GM21576 (cell line): Measurements from ENCODE around the gene IDH1.
"Not testable (repeated sequence)": the region's sequence is repeated elsewhere in the genome, so short reads cannot be mapped to it uniquely, and the experiment has no call there.

ENCODE experiments used
- ATAC-seq: cut with Tn5 transposase; IDR thresholded peaks from one replicate; pipeline ENCODE4 v1.9.1; 2021; ENCODE audit warnings: mild to moderate bottlenecking, moderate library complexity; ENCODE audit not compliant: unreplicated experiment

Gene IDH1

DNA sequence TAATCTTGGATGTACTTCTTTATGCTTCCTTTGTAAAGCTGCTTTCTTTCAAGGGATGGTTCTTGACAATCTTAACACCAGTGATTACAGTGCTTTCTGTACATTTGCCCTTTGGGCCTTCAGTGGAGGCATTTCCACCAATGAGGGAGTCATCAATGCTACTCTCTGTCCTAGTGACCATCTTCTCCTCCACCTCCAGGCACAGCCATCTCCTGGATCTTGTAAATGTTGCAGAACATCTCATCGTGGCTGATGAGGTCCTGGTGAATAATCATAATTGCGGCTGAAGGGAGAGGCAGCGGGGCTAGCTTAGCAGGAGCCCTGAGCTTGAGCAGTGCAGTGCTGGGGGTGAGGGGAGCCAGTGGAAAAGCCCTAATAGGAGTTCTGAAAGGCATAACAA lies 32.5 kb downstream of the IDH1 start:
- ATAC-seq = no peak

DNA sequence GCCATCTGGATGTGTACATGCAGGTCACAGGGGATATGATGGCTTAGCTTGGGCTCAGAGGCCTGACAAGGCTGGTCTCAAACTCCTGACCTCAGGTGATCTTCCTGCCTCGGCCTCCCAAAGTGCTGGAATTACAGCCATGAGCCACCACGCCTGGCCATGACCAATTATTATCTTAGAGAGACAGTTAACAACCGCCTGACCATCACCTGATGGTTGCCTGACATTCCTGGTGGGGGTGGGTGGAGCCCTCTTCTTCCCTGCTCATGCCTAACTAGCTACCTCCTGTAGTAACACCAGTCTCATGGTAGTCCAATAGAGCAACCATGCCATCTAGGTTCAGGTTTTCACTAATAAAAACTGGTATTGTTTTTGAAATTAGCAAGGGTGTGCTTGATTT lies 33.0 kb downstream of the IDH1 start:
- ATAC-seq = not testable (repeated sequence)

DNA sequence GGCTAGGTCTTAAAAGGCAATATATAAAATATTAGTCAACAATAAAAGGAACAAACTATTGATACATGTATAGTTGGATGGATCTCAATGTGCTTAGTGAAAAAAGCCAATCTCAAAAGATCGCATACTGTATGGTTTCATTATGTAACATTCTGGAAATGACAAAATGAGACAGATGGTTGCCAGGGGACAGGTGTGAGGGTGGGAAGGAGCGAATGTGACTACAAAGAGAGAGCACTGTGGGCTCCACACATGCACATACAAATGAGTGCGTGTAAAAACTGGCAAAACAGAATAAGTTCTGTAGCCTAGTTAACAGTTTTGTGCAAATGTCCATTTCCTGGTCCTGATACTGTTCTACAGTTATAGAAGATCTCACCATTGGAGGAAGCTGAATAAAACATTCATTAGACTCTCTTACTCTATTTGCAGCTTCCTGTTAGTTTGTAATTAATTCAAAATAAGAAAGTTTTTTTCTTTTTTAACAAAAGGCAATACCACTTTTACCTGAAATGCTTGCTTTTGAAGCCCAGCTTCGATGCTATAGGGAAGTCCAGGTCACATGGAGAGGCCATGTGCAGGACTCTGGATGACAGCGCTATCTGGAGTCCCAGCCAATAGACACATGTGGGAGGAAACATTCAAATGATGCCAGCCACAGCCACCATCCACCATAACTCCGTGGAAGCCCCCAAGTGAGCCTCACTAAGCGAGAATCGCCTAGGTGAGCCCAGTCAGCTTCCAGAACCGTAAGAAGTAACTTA lies 44.0 kb downstream of the IDH1 start:
- ATAC-seq = no peak

DNA sequence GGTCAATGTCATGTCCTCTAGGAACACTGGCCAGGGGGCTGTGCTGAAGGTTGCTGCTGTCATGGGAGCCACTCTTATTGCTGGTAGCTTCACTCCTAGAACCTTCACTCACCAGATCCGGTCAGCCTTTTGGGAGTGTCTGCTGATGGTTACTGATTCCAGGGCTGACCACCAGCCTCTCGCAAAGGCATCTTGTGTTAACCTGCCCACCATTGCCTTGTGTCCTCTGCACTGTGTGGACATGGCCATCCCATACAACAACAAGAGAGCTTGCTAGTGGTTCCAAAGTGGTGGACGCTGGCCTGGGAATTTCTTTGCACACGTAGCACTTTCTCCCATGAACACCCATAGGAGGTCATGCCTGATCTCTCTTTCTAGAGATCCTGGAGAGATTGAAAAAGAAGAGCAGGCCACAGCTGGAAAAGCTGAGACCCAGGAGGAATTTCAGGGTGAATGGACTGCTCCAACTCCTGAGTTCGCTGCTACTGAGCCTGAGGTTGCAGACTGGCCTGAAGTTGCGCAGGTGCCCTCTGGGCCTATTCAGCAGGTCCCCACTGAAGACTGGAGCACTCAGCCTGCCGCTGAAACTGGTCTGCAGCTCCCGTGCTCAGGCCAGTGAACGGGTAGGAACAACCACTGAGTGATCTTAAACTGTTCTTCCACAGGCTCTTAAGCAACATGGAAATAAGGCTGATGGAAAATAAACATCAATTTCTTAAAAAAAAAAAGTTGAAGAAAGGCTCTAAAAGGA lies 46.4 kb downstream of the IDH1 start:
- ATAC-seq = no peak

DNA sequence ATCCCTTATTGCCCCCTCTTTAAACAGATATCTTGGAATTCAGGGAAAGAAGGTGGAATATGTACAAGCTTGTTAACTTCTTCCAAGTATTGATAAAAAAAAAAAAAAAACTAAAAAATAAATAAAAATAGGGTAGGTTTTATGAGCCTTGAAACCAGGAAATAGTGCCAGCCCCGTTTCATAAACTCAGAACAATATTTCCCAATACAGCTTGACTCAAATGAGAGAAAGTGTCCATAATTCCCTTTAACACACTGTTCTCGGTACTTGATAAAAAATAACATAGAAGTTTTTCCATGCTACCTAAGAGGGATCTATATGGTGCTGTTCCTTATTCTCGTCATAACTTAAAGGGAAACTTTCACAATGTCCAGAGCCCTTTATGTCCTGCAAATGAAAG lies 47.1 kb downstream of the IDH1 start:
- no peak for ATAC-seq

DNA sequence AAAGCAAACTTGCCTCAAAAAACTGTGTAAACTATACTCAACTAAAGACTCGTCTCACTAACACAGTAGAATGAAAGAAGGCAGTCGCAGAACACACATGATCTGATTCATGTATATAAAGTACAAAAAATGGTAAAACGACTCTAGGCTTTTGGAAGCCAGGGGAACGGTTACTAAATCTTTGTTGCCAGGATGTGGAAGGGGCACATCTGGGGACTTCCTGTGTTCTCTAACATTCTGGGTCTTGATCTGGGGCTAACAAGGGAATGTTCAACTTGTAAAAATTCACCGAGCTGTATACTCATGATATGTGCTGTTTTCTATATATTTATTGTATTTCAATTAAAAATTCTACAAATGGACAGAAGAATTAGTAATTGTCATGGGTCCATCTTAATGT lies 50.7 kb downstream of the IDH1 start:
- ATAC-seq = no peak

DNA sequence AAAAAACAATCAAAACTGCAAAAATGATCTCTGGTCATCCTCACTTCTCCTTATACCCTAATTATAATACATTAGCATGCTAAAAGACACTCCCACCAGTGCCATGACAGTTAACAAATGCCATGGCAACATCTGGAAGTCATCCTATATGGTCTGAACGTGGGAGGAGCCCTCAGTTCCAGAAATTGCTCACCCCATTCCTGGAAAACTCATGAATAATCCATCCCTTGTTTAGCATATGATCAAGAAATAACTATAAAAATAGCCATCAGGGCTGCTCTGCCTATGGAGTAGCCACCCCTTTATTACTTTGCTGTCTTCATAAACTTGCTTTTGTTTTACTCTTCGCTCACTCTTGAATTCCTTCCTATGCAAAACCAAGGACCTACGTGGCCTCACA lies 59.3 kb downstream of the IDH1 start:
- no peak for ATAC-seq

DNA sequence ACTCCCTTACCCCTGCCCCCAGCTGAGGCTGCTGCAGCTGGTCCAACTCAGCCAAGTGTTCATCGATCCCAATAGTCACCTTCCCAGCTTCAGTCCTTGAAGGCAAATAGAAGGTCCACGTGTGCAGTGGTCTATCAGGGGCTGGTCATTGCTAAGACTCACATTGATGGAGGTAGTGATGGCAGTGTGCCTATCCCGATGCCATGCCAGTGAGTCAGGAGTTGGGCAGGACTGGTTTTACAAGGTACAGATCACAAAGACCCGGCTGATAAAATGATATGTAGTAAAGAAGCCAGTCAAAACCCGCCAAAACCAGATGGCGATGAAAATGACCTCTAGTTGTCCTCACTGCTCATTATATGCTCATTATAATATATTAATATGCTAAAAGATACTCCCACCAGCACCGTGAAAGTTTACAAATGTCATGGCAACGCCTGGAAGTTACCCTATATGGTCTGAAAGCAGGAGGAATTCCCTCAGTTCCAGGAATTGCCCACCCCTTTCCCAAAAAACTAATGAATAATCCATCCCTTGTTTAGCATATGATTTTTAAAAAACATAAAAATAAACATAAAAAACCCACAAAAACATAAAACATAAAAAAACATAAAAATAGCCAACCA lies 62.1 kb downstream of the IDH1 start:
- no peak for ATAC-seq

DNA sequence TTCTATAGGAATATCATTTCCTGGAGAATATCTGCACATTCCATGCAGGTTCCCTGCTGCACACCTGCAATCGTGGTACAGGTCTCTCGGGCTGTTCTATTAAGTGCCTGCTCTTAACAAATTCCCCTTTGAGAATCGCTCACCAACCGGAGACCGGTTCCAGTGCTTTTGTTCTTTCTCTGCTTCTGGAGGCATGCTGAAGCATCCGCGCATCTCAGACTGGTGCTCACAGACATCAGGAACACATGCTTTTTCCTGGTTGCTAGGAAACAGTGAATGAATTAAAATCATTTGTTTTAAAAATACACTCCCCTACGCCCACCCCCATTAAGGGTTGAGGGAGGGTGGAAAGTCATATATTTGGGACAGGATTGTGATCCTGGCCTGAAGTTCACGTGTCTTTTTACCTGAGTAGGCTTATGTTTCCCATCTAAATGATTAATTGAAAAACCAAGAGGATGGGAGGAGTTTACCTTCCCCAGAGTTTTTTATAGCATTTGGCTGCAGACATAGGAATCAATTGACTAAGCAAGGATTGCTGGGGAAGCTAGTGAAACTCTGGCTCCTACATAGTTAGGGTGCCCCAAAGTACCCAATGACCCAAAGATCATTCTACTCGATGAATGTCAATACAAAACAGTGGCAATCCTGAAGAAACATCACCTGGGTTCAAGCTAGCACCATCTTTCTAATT lies 64.9 kb downstream of the IDH1 start, which contains the start of gene C2orf80:
Gene C2orf80 (minus strand): TSS at position 221 of the 694 bp plus-strand sequence. CDS start 3,044 bp downstream, outside the sequence.
- no peak for ATAC-seq

DNA sequence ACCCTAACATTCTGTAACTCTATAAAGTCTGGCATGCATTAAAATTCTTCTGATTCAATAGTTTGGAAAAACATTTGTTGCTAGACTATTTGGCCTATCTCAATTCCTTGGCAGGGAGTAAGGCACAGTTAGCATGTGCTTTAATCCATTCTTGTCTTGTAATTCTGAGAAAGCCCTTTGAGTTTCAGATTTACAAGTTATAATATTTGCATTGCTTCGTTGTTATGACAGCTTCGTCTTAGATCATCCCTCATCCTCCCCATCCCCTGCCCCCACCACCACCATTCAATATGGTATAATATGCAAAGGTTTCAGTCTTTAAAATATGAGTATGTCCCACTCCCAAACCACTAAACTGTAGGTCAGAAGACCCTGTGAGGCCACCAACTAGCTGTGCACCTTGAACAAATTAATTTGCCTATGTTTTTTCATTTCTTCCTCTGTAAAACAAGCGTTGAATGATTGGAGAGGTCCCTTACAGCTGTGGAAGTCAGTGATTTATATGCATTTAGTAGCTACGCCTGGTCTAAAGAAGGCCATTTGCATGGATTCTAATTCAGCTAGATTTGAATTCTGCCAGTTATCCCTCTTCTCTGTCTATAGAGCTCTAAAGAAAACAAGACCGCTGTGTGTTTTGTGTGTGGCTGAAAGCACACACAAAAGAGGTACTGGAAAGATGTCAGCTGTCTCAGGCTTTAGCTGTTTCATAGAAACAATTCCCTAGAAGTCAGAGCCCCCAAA lies 65.6 kb downstream of the IDH1 start:
- ATAC-seq = no peak

DNA sequence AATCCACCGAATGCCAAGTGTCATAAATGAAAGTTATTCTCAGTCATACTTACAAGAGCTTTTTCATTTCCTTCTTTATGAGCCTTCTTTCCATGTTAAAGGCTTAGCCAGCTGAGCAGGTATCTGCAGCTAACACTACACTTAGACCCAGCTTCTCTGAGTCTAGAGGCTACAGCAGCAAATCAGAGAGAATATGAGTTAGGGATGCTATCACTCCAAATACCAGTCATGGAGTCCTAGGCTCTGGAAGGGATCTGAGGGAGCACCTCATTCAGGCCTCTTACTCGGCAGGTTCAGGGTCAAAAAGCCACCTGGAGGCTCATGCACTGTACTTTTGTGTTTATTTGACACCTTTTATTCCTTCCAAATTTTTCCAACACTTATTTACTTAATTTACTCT lies 68.0 kb downstream of the IDH1 start:
- no peak for ATAC-seq

DNA sequence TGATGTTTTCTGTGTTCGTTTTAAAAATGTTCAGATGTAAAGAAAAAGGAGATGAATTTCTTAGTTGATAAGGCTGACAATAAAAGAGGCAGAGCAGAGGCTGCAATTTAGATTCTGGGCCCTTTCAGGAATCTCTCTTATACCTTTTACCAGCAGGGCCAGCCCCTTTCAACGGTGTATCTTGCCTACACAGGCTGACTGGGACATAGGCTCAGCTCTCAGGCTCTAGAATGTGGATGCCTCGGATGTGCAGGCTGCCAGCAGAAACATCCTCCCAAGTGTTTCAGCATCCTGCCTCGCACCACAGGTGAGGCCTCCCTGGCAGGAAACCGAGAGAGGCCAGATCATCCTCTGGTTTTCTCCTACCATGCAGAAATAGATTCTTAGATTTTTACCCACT lies 68.4 kb downstream of the IDH1 start:
- ATAC-seq = no peak
